GM12801 (cell line): ENCODE results near the gene HEXD.

Source experiments
- TF ChIP-seq, protein P1 (sequence below): IDR thresholded peaks from one replicate; pipeline ENCODE4 v1.5.1; 2011; ENCODE audit warnings: control low read depth; ENCODE audit not compliant: insufficient read length; ENCODE audit errors: extremely low read depth

HEXD gene

DNA sequence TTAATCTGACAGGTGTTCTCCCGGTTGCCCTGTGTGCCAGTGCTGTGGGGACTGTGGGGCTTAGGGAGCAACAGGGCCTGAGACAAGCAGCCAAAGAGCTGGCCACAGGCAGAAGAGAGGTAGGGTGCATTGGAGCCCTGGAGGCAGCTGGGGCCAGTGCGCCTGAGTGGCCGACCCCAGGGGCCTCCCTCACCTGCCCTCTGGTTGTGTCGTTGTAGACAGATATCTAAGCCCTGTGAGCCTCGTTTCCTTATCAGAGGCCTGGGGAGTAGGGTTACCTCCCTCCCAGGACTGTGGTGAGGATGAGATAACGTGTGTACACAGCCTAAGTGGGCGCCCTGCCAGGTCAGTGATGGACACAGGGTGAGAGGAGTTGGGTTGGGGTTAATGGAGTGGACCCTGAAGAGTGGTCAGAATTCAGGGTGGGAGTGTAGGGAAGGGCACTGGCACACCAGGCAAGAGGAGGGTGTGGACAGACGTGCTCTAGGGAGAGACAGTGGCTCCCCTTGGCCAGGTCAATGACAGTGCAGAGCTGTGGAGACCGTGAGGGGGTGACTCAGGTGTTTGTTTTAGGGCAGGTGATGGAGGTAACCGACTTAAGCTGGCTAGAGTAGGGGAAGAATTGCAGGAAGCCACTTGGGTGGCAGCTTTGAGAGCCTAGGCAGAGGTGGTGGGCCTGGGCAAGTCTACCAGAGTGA is 43.8 kb downstream of the HEXD start:
- TF ChIP-seq, protein P1, sequence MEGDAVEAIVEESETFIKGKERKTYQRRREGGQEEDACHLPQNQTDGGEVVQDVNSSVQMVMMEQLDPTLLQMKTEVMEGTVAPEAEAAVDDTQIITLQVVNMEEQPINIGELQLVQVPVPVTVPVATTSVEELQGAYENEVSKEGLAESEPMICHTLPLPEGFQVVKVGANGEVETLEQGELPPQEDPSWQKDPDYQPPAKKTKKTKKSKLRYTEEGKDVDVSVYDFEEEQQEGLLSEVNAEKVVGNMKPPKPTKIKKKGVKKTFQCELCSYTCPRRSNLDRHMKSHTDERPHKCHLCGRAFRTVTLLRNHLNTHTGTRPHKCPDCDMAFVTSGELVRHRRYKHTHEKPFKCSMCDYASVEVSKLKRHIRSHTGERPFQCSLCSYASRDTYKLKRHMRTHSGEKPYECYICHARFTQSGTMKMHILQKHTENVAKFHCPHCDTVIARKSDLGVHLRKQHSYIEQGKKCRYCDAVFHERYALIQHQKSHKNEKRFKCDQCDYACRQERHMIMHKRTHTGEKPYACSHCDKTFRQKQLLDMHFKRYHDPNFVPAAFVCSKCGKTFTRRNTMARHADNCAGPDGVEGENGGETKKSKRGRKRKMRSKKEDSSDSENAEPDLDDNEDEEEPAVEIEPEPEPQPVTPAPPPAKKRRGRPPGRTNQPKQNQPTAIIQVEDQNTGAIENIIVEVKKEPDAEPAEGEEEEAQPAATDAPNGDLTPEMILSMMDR, result no peak

DNA sequence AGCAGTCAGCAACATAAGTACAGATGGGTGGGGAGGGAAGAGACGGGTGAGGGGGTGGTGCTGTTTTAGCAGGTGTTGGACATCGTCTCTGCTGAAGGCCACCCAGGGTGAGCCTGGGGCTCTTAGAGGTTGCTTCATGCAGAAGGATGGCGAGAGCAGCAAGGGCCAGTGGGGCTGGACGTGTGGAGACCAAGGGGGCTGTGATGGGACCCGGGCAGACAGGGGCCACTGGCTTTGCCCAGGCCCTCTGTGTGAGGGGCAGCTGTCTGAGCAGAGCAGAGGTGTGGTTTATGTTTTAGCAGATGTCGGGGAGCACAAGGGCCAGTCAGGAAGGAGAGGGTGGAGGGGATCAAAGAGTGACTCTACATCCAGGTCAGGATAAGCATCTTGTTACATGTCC is 45.2 kb downstream of the HEXD start:
- TF ChIP-seq, protein P1, result no peak

DNA sequence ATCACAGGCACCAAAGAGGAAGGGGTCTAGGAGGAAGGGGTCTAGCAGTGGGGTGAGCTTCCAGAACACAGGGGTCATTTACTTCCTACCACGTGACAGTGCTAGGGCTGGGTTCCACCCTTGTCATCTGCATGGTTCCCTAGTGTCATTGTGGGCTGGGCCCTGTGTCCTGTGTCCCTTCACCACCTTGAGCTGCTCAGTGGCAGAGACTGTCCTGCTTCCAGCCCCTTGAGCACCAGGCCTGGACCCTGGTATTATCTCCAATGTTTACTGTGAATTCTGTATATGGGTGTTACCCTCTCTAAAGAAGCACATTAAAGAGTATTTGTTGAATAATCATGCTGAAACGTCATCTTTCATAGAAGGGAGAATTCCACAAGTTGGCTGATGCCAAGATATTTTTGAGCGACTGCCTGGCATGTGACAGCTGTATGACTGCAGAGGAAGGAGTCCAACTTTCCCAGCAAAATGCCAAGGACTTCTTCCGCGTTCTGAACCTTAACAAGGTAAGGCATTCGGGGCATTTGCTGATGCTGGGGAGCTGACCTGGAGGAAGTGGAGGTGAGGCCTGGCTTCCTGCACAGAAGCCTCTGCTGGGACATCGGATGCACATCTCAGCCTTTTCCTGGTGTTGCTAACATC is 45.9 kb downstream of the HEXD start:
- TF ChIP-seq, protein P1, result no peak

DNA sequence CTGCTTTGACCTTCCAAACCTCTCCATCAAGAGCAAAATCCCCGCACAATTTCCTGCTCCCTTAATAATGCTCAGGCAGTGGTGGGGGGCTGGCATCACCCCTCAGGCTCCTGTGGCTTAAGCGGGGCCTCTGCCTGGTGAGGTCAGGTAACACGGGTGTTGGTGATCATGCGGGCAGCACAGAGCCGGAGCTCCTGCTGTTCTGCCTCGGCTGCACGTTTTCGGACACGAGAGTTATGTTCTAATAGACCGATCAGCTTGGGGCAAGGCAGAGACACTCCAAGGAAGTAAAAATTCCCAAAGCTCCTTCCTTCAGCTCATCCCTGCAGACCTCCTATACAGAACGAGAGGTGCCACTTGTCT is 46.4 kb downstream of the HEXD start:
- TF ChIP-seq, protein P1, result no peak

DNA sequence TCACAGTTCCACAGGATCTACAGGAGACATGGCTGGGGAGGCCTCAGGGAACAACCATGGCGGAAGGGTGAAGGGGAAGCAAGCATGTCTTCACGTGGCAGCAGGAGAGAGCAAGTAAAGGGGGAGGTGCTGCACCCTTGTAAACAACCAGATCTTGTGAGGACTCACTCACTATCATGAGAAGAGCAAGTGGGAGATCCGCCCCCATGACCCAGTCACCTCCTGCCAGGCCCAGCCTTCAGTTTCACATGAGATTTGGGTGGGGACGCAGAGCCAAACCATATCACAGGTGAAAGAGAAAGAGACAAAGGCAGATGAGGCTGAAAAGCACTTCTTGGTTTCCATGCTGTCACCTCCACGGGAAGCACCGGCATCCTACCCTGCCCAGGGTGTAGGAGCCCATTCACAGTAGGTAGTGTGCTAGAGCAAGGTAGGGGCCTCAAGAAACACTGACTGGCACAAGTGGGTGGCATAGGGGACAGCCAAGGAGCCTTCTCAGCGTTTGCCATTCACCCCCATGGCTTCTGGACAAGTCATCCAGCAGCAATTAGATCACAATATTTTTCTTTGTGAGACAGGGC is 47.0 kb downstream of the HEXD start:
- TF ChIP-seq, protein P1, result no peak

DNA sequence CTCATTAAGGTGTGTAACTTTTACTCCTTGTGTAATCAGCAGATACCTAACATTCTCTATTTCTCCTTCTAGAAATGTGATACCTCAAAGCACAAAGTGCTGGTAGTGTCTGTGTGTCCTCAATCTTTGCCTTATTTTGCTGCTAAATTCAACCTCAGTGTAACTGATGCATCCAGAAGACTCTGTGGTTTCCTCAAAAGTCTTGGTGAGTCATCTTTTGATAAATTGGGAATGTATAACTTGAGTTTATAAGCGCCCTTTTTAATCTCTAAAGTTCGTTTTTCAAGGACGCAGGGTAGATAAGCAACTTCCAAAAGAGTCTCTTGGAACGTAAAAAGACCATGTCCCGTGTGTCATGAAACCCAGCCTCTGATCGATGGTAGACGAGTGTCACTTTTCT is 50.5 kb downstream of the HEXD start:
- TF ChIP-seq, protein P1, result no peak

DNA sequence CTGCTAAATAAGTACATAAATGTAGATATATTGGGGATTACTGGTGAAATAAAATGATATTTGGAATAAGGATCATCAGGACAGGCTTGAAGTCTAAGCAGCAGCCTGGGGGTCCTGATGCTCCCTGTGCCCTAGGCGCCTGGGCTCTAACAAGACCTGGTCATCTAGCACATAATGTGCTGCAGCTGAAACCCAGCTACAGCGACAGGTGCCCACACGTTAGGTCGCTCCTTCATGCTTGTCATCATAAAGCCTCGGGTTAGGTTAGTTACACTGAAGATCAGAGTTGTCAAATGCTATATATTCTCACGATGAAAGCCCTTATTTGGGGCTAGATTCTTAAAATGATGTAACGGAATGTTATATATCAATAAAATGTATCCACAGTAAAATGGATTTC is 51.9 kb downstream of the HEXD start:
- TF ChIP-seq, protein P1, result no peak
